NT2/D1 (cell line): ENCODE results near the gene KLHL29.

Experiments
- SUZ12 ChIP-seq: IDR thresholded peaks from 2 replicates; pipeline ENCODE4 v1.6.1; 2011; ENCODE audit not compliant: insufficient read length, insufficient read depth; ENCODE audit errors: extremely low read depth
- YY1 ChIP-seq: IDR thresholded peaks from 2 replicates; pipeline ENCODE4 v1.6.1; 2011; ENCODE audit not compliant: insufficient read length, insufficient read depth
- ZNF274 ChIP-seq: IDR thresholded peaks from 2 replicates; pipeline ENCODE4 v1.6.1; 2011; ENCODE audit warnings: mild to moderate bottlenecking, low read depth, low read length

- no peak for TF ChIP-seq YY1
- TF ChIP-seq ZNF274, result no peak
- TF ChIP-seq SUZ12, result no peak
Observed at GRCh38 chr2:23363831-23364230, 21.1 kb upstream of the KLHL29 start.
